DOHH2 (cell line): ENCODE measurements around the gene TMEM212.
"Not testable (repeated sequence)": the region's sequence is repeated elsewhere in the genome, so short reads cannot be mapped to it uniquely, and the experiment has no call there.

Source experiments
- H3F3A ChIP-seq: fragments of 200-600 bp; sonication (generic), shearing (Covaris generic); 2 replicates; pipeline ENCODE4 v1.6.0; 2016; ENCODE audit warnings: antibody characterized with exemption, mild to moderate bottlenecking; ENCODE audit not compliant: control insufficient read depth, insufficient read depth
- H3K27ac ChIP-seq: fragments of 200-600 bp; sonication (generic); 2 replicates; pipeline ENCODE4 v1.5.1; 2014; ENCODE audit warnings: low read depth, mild to moderate bottlenecking, low read length, moderate library complexity
- H3K27me3 ChIP-seq: fragments of 200-600 bp; sonication (generic); 2 replicates; pipeline ENCODE4 v1.6.1; 2014; ENCODE audit warnings: mild to moderate bottlenecking, low read length, mixed read lengths; ENCODE audit not compliant: control insufficient read depth
- H3K36me3 ChIP-seq: fragments of 200-600 bp; sonication (generic); 2 replicates; pipeline ENCODE4 v1.6.1; 2014; ENCODE audit warnings: mild to moderate bottlenecking, low read length, moderate library complexity, mixed read lengths; ENCODE audit not compliant: control insufficient read depth
- H3K4me1 ChIP-seq: fragments of 200-600 bp; sonication (generic); 2 replicates; pipeline ENCODE4 v1.6.1; 2014; ENCODE audit warnings: mild to moderate bottlenecking, low read length, mixed read lengths; ENCODE audit not compliant: control insufficient read depth
- H3K4me2 ChIP-seq: fragments of 200-600 bp; sonication (generic); 2 replicates; pipeline ENCODE4 v1.6.0; 2014; ENCODE audit warnings: mild to moderate bottlenecking, low read length, moderate library complexity
- H3K4me3 ChIP-seq: fragments of 200-600 bp; sonication (generic); 2 replicates; pipeline ENCODE4 v1.5.1; 2014; ENCODE audit warnings: mild to moderate bottlenecking, low read length, mixed read lengths
- H3K79me2 ChIP-seq: fragments of 200-600 bp; sonication (generic); 2 replicates; pipeline ENCODE4 v1.6.1; 2014; ENCODE audit warnings: mild to moderate bottlenecking, low read length, mixed read lengths; ENCODE audit not compliant: control insufficient read depth
- H3K9me2 ChIP-seq: fragments of 200-600 bp; sonication (generic); replicated peaks from 2 replicates; pipeline ENCODE4 v1.6.1; 2014; ENCODE audit warnings: mild to moderate bottlenecking, low read length, mixed read lengths; ENCODE audit not compliant: control insufficient read depth
- H3K9me3 ChIP-seq: fragments of 200-600 bp; sonication (generic); 2 replicates; pipeline ENCODE4 v1.6.1; 2014; ENCODE audit warnings: antibody characterized with exemption, low read length, mixed read lengths; ENCODE audit not compliant: control insufficient read depth, insufficient read depth
- H4K20me1 ChIP-seq: fragments of 200-600 bp; sonication (generic); 2 replicates; pipeline ENCODE4 v1.6.0; 2014; ENCODE audit warnings: low read depth, mild to moderate bottlenecking, antibody characterized with exemption, low read length, moderate library complexity; ENCODE audit not compliant: control insufficient read depth, insufficient read depth
- EZH2phosphoT487 ChIP-seq: fragments of 200-600 bp; sonication (generic); IDR thresholded peaks from 2 replicates; pipeline ENCODE4 v1.6.1; 2017; ENCODE audit warnings: borderline replicate concordance, mild to moderate bottlenecking, antibody characterized with exemption, low read length, moderate library complexity, mixed read lengths
- TF ChIP-seq, protein P1 (sequence below): fragments of 200-600 bp; sonication (generic); IDR thresholded peaks from one replicate; pipeline ENCODE4 v1.5.1; 2014; ENCODE audit warnings: antibody characterized with exemption, mild to moderate bottlenecking, low read depth, low read length; ENCODE audit not compliant: poor library complexity, severe bottlenecking

The TMEM212 gene

DNA sequence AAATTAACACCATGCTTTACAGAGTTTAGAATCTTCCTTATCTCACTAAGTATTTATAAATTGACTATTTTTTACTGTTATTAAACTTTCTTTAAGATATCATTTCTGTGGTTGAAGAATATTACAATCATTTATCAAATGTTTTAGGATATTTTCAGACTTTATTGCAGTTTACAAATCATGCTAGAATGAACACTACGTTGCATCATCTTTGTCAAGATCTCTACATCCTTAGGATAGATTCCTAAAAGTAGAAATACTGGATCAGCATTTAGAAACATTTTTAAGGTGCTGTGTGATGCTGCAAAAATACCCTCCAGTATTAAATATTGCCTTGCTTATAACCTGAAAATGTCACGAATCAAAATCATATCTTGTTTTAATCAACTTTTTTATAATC lies 30.3 kb upstream of the TMEM212 start:
- Histone ChIP-seq H3K79me2 (no peaks in the 10 kb centered on the region), H3F3A (no peaks in the 10 kb centered on the region), H3K27ac (no peak overlapping the region), H3K4me3 (no peak overlapping the region), H3K36me3 (no peaks in the 10 kb centered on the region), H3K4me2 (no peak overlapping the region), H3K27me3 (no peaks in the 10 kb centered on the region), H3K9me3 (no peaks in the 10 kb centered on the region), H4K20me1 (no peaks in the 10 kb centered on the region), H3K4me1 (no peaks in the 10 kb centered on the region), H3K9me2 (no peaks in the 10 kb centered on the region)
- TF ChIP-seq, protein P1, sequence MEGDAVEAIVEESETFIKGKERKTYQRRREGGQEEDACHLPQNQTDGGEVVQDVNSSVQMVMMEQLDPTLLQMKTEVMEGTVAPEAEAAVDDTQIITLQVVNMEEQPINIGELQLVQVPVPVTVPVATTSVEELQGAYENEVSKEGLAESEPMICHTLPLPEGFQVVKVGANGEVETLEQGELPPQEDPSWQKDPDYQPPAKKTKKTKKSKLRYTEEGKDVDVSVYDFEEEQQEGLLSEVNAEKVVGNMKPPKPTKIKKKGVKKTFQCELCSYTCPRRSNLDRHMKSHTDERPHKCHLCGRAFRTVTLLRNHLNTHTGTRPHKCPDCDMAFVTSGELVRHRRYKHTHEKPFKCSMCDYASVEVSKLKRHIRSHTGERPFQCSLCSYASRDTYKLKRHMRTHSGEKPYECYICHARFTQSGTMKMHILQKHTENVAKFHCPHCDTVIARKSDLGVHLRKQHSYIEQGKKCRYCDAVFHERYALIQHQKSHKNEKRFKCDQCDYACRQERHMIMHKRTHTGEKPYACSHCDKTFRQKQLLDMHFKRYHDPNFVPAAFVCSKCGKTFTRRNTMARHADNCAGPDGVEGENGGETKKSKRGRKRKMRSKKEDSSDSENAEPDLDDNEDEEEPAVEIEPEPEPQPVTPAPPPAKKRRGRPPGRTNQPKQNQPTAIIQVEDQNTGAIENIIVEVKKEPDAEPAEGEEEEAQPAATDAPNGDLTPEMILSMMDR: no peak
- no peak for TF ChIP-seq EZH2phosphoT487

DNA sequence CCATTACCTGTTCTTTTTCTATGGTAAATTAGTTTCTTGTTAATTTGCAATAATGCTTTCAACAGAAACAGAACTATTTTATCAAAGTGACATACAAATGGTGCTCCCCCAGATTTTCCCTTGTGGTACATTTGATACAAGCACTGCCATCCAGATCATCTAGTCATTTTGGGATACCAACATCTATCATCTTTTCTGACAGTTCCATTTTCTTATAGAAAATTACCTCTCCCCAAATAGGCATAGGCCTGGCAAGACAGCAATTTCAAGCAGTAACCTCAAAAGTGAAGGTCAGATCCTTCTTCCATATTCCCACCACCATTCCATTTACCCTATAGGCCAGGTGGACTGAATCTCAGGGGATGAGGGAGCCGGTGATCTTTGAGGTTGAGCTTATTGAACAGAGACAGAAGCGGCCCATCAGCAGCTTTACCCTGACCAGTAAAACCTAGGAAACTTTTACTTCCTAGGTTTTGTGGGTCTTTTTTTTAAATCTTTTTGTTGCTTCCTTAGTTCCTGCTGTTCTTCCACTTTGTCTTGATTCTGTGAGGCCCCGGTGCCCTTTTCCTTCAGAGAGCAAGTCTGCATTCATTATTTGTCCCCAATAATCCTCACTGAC lies 29.8 kb upstream of the TMEM212 start:
- no peaks in the 10 kb centered on the region for H3F3A ChIP-seq
- H3K27me3 ChIP-seq: no peaks in the 10 kb centered on the region
- H4K20me1 ChIP-seq: no peaks in the 10 kb centered on the region
- no peak overlapping the region for H3K4me2 ChIP-seq
- H3K4me3 ChIP-seq: no peak overlapping the region
- H3K4me1 ChIP-seq: no peaks in the 10 kb centered on the region
- no peak for TF ChIP-seq EZH2phosphoT487
- TF ChIP-seq, protein P1: no peak
- H3K79me2 ChIP-seq: no peaks in the 10 kb centered on the region
- H3K9me2 ChIP-seq: no peaks in the 10 kb centered on the region
- H3K27ac ChIP-seq: no peak overlapping the region
- no peaks in the 10 kb centered on the region for H3K36me3 ChIP-seq
- H3K9me3 ChIP-seq: no peaks in the 10 kb centered on the region

DNA sequence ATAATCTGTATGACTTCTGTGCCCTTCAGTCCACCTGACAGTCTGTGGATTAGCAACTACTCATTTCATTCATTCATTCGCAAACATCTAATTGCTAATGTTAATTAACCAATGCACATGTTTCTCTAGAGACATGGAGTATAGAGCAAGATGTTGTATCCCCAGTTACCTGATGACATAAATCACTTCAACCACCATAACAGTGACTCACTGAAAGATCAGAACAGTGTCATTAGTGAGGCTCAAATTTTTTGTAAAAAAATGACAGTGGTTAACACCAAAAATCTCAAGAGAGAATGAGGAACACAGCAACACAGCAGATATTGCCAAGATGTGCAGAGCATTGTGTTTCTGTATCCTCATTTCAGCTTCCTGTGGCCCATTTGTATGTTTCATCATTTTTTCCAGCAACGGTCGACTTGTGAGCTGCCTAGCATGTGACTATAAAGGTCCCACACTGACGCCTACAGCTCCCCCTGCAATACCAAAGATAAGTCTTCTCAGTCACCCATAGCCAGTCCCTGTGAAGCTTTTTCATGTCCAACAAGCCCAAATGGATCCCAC lies 29.2 kb upstream of the TMEM212 start:
- no peaks in the 10 kb centered on the region for H3K27me3 ChIP-seq
- no peaks in the 10 kb centered on the region for H3K36me3 ChIP-seq
- H3K4me1 ChIP-seq: no peaks in the 10 kb centered on the region
- H3K9me2 ChIP-seq: no peaks in the 10 kb centered on the region
- no peak overlapping the region for H3K4me3 ChIP-seq
- no peak overlapping the region for H3K4me2 ChIP-seq
- H3K79me2 ChIP-seq: no peaks in the 10 kb centered on the region
- H3K27ac ChIP-seq: no peak overlapping the region
- H3K9me3 ChIP-seq: no peaks in the 10 kb centered on the region
- TF ChIP-seq EZH2phosphoT487: no peak
- TF ChIP-seq, protein P1: no peak
- no peaks in the 10 kb centered on the region for H3F3A ChIP-seq
- H4K20me1 ChIP-seq: no peaks in the 10 kb centered on the region

DNA sequence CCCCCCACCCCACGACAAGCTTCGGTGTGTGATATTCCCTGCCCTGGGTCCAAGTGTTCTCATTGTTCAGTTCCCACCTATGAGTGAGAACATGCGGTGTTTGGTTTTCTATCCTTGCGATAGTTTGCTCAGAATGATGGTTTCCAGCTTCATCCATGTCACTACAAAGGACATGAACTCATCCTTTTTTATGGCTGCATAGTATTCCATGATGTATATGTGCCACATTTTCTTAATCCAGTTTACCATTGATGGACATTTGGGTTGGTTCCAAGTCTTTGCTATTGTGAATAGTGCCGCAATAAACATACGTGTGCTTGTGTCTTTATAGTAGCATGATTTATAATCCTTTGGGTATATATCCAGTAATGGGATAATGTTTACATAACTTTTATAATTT lies 28.5 kb upstream of the TMEM212 start:
- H3K9me3 ChIP-seq, H3K36me3 ChIP-seq, H3K27me3 ChIP-seq, H3K4me1 ChIP-seq, H3K9me2 ChIP-seq, H3K79me2 ChIP-seq, H3F3A ChIP-seq, H4K20me1 ChIP-seq, H3K27ac ChIP-seq, H3K4me3 ChIP-seq, H3K4me2 ChIP-seq: not testable (repeated sequence)
